Measurements from ENCODE around the gene SH2B3.
"Not testable (repeated sequence)": the region's sequence is repeated elsewhere in the genome, so short reads cannot be mapped to it uniquely, and the experiment has no call there.

The SH2B3 gene

GRCh38 chr12:111405859-111406473 is at the start of gene SH2B3:
TSS of gene SH2B3 (plus strand) at chr12:111405923. CDS start at chr12:111418146, 12,223 bp downstream.
- no peak for DNase-seq (ENCODE audit: low spot score)

DNA sequence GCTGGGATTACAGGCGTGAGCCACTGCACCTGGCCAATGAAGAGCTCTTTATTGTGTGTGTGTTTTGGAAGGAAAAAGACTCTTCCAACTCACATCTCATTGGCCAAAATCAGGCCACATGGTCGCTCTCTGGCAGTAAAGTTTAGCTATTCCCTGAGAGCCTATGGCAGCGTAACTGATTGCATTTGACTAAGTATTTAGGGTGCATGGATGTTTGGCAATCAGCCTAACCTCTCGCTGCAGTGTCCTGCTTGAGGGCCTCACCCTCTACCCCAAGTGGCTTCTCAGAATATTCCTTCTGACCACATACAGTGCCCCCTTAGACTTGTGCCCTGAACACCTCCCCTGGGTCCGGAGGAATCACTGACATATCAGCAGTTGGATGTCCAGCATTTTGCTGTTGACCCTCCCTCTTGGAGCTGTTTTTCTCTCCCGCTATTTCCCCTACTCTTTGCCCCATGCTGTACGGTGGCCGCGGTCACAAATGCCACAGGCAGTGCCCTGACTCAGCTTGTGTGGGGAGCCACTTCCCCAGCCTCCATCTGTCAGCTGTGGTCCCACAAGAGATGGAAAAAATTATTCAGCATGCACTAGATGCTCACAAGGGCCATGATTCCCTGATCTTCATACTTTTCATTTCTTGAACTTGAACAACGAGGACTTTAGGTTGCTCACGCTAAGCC is 46.4 kb upstream of the SH2B3 start:
- no peak for DNase-seq (ENCODE audit: low spot score)

DNA sequence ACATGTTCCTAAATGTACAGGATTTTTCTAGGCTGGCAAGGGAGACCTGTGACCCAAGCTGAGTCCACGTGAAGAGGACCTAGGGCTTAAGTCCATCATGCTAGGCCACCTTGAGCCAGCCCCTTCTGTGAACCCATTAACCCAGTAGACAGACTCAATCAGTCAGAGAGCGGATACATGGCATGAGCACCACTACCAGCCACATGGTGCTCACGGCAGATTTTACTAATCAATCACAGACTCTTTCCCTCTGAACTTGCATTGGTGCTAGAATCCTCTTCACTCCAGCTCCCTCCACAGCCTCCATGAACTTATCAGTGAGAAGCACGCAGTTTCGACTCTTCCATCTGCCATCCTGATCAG is 45.8 kb upstream of the SH2B3 start:
- no peak for DNase-seq (ENCODE audit: low spot score)

DNA sequence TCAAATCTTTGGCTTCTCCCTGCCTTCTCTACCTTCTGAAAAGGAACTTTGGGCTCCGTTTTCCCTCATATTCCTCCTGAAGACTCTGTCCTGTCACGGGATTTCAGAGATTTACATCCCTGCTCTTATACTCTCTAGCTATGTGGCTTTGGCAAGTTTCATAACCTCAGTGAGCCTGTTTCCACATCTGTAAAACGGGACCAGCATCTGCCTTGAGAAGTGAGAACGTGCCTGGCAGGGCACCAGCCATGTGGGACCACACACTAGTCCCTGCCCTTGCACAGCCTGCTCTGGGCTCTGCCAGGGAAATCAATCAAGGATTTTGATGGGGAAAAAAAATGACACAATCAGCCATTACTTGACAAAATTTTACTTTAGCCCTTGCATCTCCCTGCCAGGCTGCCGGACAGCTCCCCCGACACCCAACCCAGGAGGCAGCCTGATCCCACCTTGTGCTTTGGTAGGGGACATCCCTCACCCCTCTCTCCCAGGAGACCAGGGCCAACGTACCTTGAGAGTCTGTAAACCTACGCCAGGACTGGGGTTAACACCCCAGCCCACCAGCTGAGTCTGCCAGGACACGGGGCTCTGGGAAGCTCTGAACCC is 45.3 kb upstream of the SH2B3 start:
- DNase-seq (ENCODE audit: low spot score): no peak

DNA sequence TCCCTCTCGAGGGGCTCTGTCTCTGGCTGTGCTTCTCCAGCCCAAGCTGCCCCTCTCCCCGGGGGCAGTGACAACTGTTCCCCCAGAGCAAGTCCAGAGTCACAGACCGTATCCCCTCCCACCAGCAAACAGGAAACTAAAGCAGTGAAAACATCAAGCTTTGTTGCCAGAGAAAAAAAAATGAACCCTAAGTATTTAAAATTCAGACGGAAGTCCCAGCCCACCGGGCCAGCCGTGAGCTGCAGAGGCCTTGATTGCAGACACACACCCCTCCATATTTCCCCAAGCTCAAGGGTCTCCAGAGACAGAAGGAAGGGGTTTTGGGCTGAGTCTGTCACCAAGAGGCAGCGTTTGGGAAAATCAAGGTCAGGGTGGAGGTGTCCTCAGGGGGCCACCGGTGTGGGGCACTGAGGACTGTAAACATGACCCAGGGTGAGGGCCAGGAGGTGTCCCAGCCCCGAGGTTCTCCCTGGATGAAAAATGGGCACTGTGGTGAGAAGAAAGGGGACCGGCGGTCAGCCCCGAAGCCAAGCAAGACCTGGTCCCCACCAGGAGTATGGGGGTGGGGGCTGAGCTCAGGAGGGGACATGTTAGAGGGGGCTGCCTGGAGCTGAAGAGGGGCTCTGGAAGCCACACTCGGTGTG is 44.5 kb upstream of the SH2B3 start:
- no peak for DNase-seq (ENCODE audit: low spot score)

GRCh38 chr12:111361717-111362576 is 43.8 kb upstream of the SH2B3 start:
- DNase-seq (ENCODE audit: low spot score): no peak

- no peak for DNase-seq (ENCODE audit: low spot score)
These were observed 42.8 kb upstream of the SH2B3 start for GRCh38 chr12:111362687-111363475.

GRCh38 chr12:111363578-111363977 is 42.1 kb upstream of the SH2B3 start:
- peak; percentile 65 for DNase-seq (ENCODE audit: low spot score)

DNA sequence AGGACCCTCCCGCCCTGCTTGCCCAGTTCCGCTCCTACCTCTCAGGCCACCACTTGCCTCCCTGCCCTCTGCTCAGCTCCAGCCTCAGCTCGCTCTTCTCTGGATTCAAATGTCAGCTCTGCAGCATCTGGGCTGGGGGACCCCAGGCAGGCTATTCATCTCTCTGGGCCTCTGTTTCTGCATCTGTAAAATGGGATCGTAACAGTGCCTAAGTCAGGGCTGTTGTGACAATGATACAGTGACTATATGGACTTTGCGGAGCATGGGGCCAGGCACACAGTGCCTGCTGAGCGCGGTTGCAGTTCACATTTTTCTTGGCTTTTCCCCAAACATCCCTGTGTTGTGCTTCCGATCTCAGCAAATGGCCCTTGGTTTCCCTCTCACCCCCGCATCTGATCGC is 39.6 kb upstream of the SH2B3 start:
- DNase-seq (ENCODE audit: low spot score): no peak

DNA sequence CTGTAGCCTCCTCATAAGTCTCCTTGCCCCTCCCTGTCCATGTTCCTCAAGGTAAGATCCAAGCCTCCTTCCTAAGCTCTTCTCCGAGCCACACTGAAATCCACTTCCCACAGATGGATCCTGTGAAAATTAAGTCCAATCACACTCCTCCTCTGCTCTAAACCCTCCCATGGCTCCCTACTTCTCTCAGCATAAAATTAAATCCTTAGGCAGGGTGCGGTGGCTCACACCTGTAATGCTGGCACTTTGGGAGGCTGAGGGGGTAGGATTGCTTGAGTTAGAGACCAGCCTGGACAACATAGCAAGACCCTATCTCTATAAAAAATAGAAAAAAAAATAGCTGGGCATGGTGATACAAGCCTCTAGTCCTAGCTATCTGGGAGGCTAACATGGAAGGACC is 39.1 kb upstream of the SH2B3 start:
- no peak for DNase-seq (ENCODE audit: low spot score)

- DNase-seq (ENCODE audit: low spot score): no peak
These were observed 38.0 kb upstream of the SH2B3 start for GRCh38 chr12:111367661-111368221.

DNA sequence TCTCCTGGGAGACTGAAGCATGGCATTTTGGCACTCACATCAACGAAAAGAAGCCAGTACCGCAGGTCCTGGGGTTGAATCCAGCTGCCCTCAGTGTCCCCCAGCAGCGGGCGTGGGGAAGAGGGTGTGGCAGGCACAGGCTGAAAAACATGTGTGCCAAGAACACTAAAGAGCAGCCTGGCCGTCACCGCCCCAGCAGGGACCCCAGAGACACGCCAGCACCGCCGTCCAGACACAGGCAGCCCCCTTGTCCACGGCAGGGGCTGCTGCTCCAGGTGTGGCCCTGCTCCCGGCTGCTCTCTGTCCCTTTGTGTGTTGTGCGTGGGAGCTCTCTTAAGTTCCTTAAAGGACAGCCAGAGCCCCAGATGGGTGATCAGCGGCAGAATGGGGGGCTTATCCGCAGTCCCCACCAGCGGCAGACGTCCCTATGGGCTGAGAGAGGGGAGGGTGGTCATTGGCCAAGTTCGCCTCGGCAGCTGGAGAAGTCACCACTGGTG is 37.4 kb upstream of the SH2B3 start:
- peak; percentile 55 for DNase-seq (ENCODE audit: low spot score)

- peak; percentile 99 for DNase-seq (ENCODE audit: low spot score)
These were observed 36.8 kb upstream of the SH2B3 start, which contains the start of gene PHETA1 for GRCh38 chr12:111368788-111369495. TSS of gene PHETA1 (minus strand) at chr12:111369095. CDS start at chr12:111363427, 5,668 bp downstream.

DNA sequence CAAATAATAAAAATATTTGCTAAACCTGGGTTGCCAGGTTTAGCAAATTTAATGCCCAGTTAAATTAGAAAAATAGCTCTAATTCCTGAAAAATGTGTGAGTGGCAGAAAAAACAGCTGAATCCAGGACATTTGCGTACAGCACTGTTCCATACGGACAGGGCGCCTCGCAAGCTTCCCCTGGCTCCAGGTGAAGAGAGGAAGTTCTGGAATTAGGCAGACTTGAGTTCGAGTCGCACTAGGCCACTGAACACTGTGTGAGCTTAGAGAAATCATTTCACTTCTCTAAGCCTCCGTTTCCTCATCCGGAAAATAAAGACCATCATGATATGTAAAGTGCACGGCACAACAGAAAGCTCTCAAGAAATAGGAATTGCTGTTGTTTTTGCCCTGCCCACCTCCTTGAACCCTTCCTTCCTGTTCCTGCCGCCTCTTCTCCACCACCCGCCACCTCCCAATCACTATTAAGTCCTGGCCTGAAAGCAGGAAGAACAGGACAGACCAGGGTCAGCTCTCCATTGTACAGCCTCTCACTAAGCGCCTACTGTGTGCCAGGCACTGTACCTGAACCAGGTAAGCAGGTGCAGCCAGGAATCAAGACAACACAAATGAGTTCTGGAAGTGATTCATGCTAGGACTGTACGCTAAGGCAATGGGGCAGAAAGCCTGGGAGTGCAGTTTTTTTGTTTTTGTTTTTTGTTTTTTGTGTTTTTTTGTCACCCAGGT is 36.1 kb upstream of the SH2B3 start:
- no peak for DNase-seq (ENCODE audit: low spot score)

GRCh38 chr12:111373231-111373630 is 32.5 kb upstream of the SH2B3 start:
- not testable (repeated sequence) for DNase-seq (ENCODE audit: low spot score)

DNA sequence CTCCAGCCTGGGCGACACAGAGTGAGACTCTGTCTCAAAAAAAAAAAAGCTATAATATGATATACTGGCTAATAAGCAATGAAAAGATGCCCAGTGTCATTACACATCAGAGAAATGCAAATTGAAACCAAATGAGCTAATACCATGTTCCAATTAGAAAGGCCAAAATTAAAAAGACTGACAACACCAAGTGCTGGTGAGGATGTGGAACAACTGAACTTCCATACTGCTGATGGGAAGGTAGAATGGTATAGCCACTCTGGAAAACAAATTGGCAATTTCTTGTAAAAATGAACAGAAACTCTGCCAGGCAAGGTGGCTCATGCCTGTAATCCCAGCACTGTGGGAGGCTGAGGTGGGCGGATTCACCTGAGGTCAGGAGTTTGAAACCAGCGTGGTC is 28.3 kb upstream of the SH2B3 start:
- DNase-seq (ENCODE audit: low spot score): no peak

- DNase-seq (ENCODE audit: low spot score): no peak
These were observed 25.7 kb upstream of the SH2B3 start for GRCh38 chr12:111379942-111380554.

GRCh38 chr12:111384596-111384995 is 21.1 kb upstream of the SH2B3 start:
- no peak for DNase-seq (ENCODE audit: low spot score)

DNA sequence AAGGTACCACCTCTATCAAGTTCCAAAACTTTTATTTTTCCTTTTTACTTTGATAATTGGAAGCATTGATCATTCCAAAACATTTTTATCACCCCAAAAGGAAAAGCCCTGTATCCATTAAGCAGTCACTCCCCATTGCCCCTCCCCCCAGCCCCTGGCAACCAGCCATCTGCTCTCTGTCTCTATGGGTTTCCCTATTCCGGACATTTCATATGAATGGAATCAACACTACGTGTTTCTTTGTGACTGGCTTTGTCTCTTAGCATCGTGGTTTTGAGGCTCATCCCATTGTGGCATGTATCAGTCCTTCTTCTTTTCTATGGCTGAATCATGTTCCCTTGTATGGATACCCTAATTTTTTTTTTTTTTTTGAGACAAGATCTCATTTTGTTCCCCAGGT is 18.8 kb upstream of the SH2B3 start:
- DNase-seq (ENCODE audit: low spot score): no peak
